GM06990 (cell line): Measurements from ENCODE around the gene CCL4.

Experiments
- DNase-seq: peaks from one replicate; pipeline ENCODE4 v3.0.0-alpha.2; 2011; ENCODE audit not compliant: insufficient read length; ENCODE audit errors: extremely low read depth
- H3K27me3 ChIP-seq: replicated peaks from 2 replicates; pipeline ENCODE4 v1.6.0; 2011; ENCODE audit warnings: low read length; ENCODE audit not compliant: control insufficient read depth, insufficient read depth
- H3K36me3 ChIP-seq: 2 replicates; pipeline ENCODE4 v1.5.1; 2011; ENCODE audit warnings: low read length; ENCODE audit not compliant: control insufficient read depth, insufficient read depth
- H3K4me3 ChIP-seq: replicated peaks from 2 replicates; pipeline ENCODE4 v1.5.1; 2011; ENCODE audit warnings: low read depth, mild to moderate bottlenecking, control low read depth, low read length
- CTCF ChIP-seq: IDR thresholded peaks from 2 replicates; pipeline ENCODE4 v1.5.1; 2011; ENCODE audit warnings: low read length, control low read depth, mild to moderate bottlenecking, inconsistent platforms; ENCODE audit not compliant: insufficient read depth, poor library complexity, severe bottlenecking

CCL4 gene

GRCh38 chr17:36144981-36145729 is 41.5 kb downstream of the CCL4 start:
- Histone ChIP-seq H3K36me3 (no peaks in the 10 kb centered on the region), H3K4me3 (no peak overlapping the region), H3K27me3 (no peaks in the 10 kb centered on the region)
- TF ChIP-seq CTCF: no peak
- DNase-seq: no peak

- no peak for DNase-seq
- H3K27me3 ChIP-seq: no peaks in the 10 kb centered on the region
- no peaks in the 10 kb centered on the region for H3K36me3 ChIP-seq
- TF ChIP-seq CTCF: no peak
- H3K4me3 ChIP-seq: no peak overlapping the region
Observed at GRCh38 chr17:36147601-36148000, 44.0 kb downstream of the CCL4 start.

- no peaks in the 10 kb centered on the region for H3K36me3 ChIP-seq
- TF ChIP-seq CTCF: peak; percentile 97
- H3K4me3 ChIP-seq: no peak overlapping the region
- H3K27me3 ChIP-seq: no peaks in the 10 kb centered on the region
- peak; percentile 42 for DNase-seq
Observed at GRCh38 chr17:36148559-36149295, 45.1 kb downstream of the CCL4 start.

- H3K27me3 ChIP-seq: no peaks in the 10 kb centered on the region
- no peak overlapping the region for H3K4me3 ChIP-seq
- H3K36me3 ChIP-seq: no peaks in the 10 kb centered on the region
- no peak for TF ChIP-seq CTCF
- DNase-seq: no peak
Observed at GRCh38 chr17:36149296-36149820, 45.7 kb downstream of the CCL4 start.

GRCh38 chr17:36151891-36152638 is 48.4 kb downstream of the CCL4 start:
- H3K27me3 ChIP-seq: no peaks in the 10 kb centered on the region
- H3K4me3 ChIP-seq: no peak overlapping the region
- DNase-seq: no peak
- no peaks in the 10 kb centered on the region for H3K36me3 ChIP-seq
- TF ChIP-seq CTCF: no peak
